Measurements from ENCODE around the gene BST1. TPM values are rescaled to one million over a fixed set of nuclear protein-coding genes. Genes with fewer than 3 reads are reported as not detected.

Gene BST1
- total and polyA plus RNA-seq, 2 of the 8 experiments (the other 6 are each of a cell fraction or from before 2014, with no cell fraction given), result 0.52 to 0.54 TPM

GRCh38 chr4:15753081-15753480, 50.2 kb downstream of the BST1 start:
- Histone ChIP-seq H3K4me2 (ENCODE audit: insufficient read depth in 1 of 2, low read depth in 2 of 2, low read length in 2 of 2) (no peak overlapping the region), H3K27ac (ENCODE audit: low read depth, low read length) (no peak overlapping the region), H3K9me3 (ENCODE audit: insufficient read depth in 2 of 2, low read depth in 1 of 2, low read length in 1 of 2) (no peaks in the 10 kb centered on the region), H3K4ac (replicated peaks; ENCODE audit: insufficient read length, low read depth, low read length) (no peak overlapping the region), H3K23me2 (ENCODE audit: low read depth, low read length) (no peaks in the 10 kb centered on the region), H2AK5ac (ENCODE audit: low read depth, low read length) (no peak overlapping the region), H3K36me3 (ENCODE audit: control insufficient read depth in 2 of 4, insufficient read depth in 4 of 4, low read length in 3 of 4) (no peaks in the 10 kb centered on the region), H2BK15ac (ENCODE audit: low read length) (no peak overlapping the region), H2BK5ac (ENCODE audit: low read depth, low read length) (no peak overlapping the region), H3K79me1 (ENCODE audit: low read depth, low read length) (no peaks in the 10 kb centered on the region), H3K27me3 (replicated peaks in 1 of 4; ENCODE audit: control insufficient read depth in 3 of 4, extremely low read depth in 1 of 4, insufficient read depth in 3 of 4, low read length in 3 of 4) (peaks cover 0 to 1% (median 0%) of the 10 kb centered on the region in 4 experiments; a peak in 1 of 7 replicates), H3K79me2 (ENCODE audit: control insufficient read depth in 1 of 2, insufficient read depth in 2 of 2, low read length in 2 of 2) (no peaks in the 10 kb centered on the region), H3K14ac (ENCODE audit: insufficient read length) (no peak overlapping the region), H3K9ac (replicated peaks in 1 of 4; ENCODE audit: extremely low read depth in 1 of 4, low read depth in 3 of 4, low read length in 3 of 4) (no peak overlapping the region), H4K91ac (replicated peaks; ENCODE audit: insufficient read length, low read length) (no peak overlapping the region), H2BK120ac (replicated peaks; ENCODE audit: low read depth, low read length) (no peak overlapping the region), H4K8ac (ENCODE audit: extremely low read depth, insufficient read depth, low read length) (no peak overlapping the region), H3K23ac (ENCODE audit: insufficient read length) (no peak overlapping the region), H4K5ac (ENCODE audit: insufficient read length, low read depth, low read length) (no peak overlapping the region), H3K4me3 (ENCODE audit: extremely low read depth in 1 of 4, insufficient read depth in 2 of 4, low read depth in 3 of 4, low read length in 4 of 4) (no peak overlapping the region), H2BK12ac (ENCODE audit: low read depth, low read length) (no peak overlapping the region), H3K18ac (ENCODE audit: extremely low read depth, low read length) (no peak overlapping the region), H4K20me1 (replicated peaks in 1 of 2; ENCODE audit: control insufficient read depth in 1 of 2, insufficient read depth in 2 of 2, low read length in 2 of 2) (no peaks in the 10 kb centered on the region), H2AFZ (ENCODE audit: low read length) (no peak overlapping the region), H2BK20ac (ENCODE audit: low read length) (no peak overlapping the region), H3K4me1 (replicated peaks in 1 of 4; ENCODE audit: control insufficient read depth in 3 of 4, insufficient read depth in 4 of 4, low read length in 3 of 4) (no peaks in the 10 kb centered on the region), H3K56ac (replicated peaks; ENCODE audit: insufficient read length, low read depth, low read length) (no peak overlapping the region)
- ChIA-PET POLR2A (ENCODE audit: partially characterized antibody) (no interaction called here), CTCF (ENCODE audit: partially characterized antibody) (interaction anchor here (1.0 kb wide), 1 partner anchor 24 kb away, joined by 4 read pairs; no protein-coding TSS in a partner anchor)
- WGBS, 2 experiments (ENCODE audit: extremely low coverage in 1 of 2, insufficient coverage in 1 of 2, insufficient read length in 1 of 2, insufficient replicate concordance in 2 of 2, low coverage in 1 of 2, low lambda C conversion rate in 2 of 2, missing lambda C conversion rate in 1 of 2), result 93% methylated on average over 6 of the region's 6 CpGs; no CpG with 5 or more reads in 1 of the 2 experiments
- DNase-seq (ENCODE audit: low read depth in 1 of 2, low spot score in 2 of 2) (no peak), FAIRE-seq (no peak)
- TF ChIP-seq CEBPB (IDR thresholded peaks at IDR 0.05; ENCODE audit: low read depth, low read length), result no peak
- TF ChIP-seq SP2 (IDR thresholded peaks at IDR 0.05; ENCODE audit: low read length), result no peak
- no peak for TF ChIP-seq CBX5 (IDR thresholded peaks at IDR 0.05; ENCODE audit: low read depth, low read length)
- no peak for TF ChIP-seq CTCF (IDR thresholded peaks at IDR 0.05; ENCODE audit: control extremely low read depth in 1 of 3, insufficient read depth in 1 of 3, low read depth in 1 of 3, low read length in 3 of 3)
- no peak for TF ChIP-seq CREB1 (IDR thresholded peaks at IDR 0.05)
- TF ChIP-seq CBX8 (IDR thresholded peaks at IDR 0.05; ENCODE audit: borderline replicate concordance, low read depth, low read length), result no peak
- no peak for TF ChIP-seq TBP (IDR thresholded peaks at IDR 0.05; ENCODE audit: low read depth, low read length)
- no peak for TF ChIP-seq ZNF274 (IDR thresholded peaks at IDR 0.05; ENCODE audit: borderline replicate concordance, extremely low read depth, low read length)
- TF ChIP-seq POLR2A (IDR thresholded peaks at IDR 0.05; ENCODE audit: control extremely low read depth in 1 of 2, low read depth in 2 of 2, low read length in 2 of 2), result no peak
- no peak for TF ChIP-seq EP300 (IDR thresholded peaks at IDR 0.05; ENCODE audit: borderline replicate concordance in 1 of 2, low read depth in 2 of 2, low read length in 2 of 2)
- TF ChIP-seq BACH1 (IDR thresholded peaks at IDR 0.05; ENCODE audit: low read length), result no peak
- TF ChIP-seq, protein P1, sequence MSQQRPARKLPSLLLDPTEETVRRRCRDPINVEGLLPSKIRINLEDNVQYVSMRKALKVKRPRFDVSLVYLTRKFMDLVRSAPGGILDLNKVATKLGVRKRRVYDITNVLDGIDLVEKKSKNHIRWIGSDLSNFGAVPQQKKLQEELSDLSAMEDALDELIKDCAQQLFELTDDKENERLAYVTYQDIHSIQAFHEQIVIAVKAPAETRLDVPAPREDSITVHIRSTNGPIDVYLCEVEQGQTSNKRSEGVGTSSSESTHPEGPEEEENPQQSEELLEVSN (IDR thresholded peaks at IDR 0.05), result no peak
